ENCODE results near the gene WDR64.
"Not testable (repeated sequence)": the region's sequence is repeated elsewhere in the genome, so short reads cannot be mapped to it uniquely, and the experiment has no call there.

Gene WDR64

GRCh38 chr1:241646201-241646600 lies 5.9 kb upstream of the WDR64 start:
- no peak for TF ChIP-seq CTCF (conservative IDR thresholded peaks at IDR 0.05)
- no peak for TF ChIP-seq ZFX (IDR thresholded peaks at IDR 0.05)
- H3K27ac ChIP-seq: no peak overlapping the region

GRCh38 chr1:241647658-241648057 lies 4.4 kb upstream of the WDR64 start:
- TF ChIP-seq CTCF (conservative IDR thresholded peaks at IDR 0.05) (no peak), ZFX (IDR thresholded peaks at IDR 0.05) (no peak)
- H3K27ac ChIP-seq: no peak overlapping the region

- H3K27ac ChIP-seq: no peak overlapping the region
- no peak for TF ChIP-seq CTCF (conservative IDR thresholded peaks at IDR 0.05)
- no peak for TF ChIP-seq ZFX (IDR thresholded peaks at IDR 0.05)
These were observed 3.9 kb upstream of the WDR64 start for GRCh38 chr1:241648159-241648558.

DNA sequence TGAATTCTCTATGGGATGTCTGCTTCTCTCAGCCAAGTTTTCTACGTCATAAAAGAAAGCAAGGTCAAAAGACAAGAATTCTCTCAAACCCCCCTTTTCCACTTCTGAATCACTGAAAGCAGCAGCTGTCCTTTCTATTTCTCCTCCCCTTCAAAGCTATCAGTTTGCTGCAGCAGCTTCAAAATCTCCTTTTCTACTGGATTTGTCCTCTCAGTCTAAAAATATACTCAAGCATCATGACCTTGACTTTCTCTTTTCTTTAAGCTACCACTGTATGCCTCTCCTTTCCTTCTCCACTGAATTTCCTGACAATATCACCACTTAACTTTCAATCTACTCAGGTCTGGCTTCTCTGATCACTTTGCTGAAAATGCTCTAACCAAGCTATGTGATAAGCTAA lies 1.9 kb downstream of the WDR64 start:
- no peak overlapping the region for H3K27ac ChIP-seq
- TF ChIP-seq CTCF (conservative IDR thresholded peaks at IDR 0.05) (no peak), ZFX (IDR thresholded peaks at IDR 0.05) (no peak)

DNA sequence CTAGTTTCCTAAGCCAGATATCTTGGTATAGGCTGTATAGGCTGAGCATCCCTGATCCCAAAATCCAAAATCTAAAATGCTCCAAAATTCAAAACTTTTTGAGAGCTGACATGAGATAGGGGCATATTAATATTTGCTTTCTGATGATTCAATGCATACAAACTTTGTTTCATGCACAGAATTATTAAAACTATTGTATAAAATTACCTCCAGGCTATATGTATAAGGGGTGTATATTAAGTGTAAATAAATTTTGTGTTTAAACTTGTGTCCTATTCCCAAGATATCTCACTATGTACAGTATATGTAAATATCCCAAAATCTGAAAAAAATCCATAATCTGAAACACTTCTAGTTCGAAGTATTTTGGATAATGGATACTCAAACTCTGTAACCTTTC lies 2.6 kb downstream of the WDR64 start:
- TF ChIP-seq CTCF (conservative IDR thresholded peaks at IDR 0.05): no peak
- no peak for TF ChIP-seq ZFX (IDR thresholded peaks at IDR 0.05)
- no peak overlapping the region for H3K27ac ChIP-seq

- TF ChIP-seq ZFX (IDR thresholded peaks at IDR 0.05): no peak
- no peak for TF ChIP-seq CTCF (conservative IDR thresholded peaks at IDR 0.05)
- H3K27ac ChIP-seq: no peak overlapping the region
These were observed 6.2 kb downstream of the WDR64 start for GRCh38 chr1:241658081-241658793.

GRCh38 chr1:241659016-241659415 lies 6.9 kb downstream of the WDR64 start:
- not testable (repeated sequence) for H3K27ac ChIP-seq

GRCh38 chr1:241660424-241660972 lies 8.4 kb downstream of the WDR64 start:
- TF ChIP-seq ZFX (IDR thresholded peaks at IDR 0.05): no peak
- no peak for TF ChIP-seq CTCF (conservative IDR thresholded peaks at IDR 0.05)
- no peak overlapping the region for H3K27ac ChIP-seq

All from C4-2B (cell line).